GM12874 (cell line): Measurements from ENCODE around the gene ARHGAP24.

Source experiments
- CTCF ChIP-seq: IDR thresholded peaks from 2 replicates; pipeline ENCODE4 v1.5.1; 2011; ENCODE audit warnings: low read depth, mild to moderate bottlenecking, control low read depth, low read length, moderate library complexity; ENCODE audit not compliant: insufficient read depth

Gene ARHGAP24

GRCh38 chr4:85808104-85808503, 333.2 kb downstream of the ARHGAP24 start:
- TF ChIP-seq CTCF: no peak

- no peak for TF ChIP-seq CTCF
Measured at GRCh38 chr4:85808864-85809263, 333.9 kb downstream of the ARHGAP24 start.

GRCh38 chr4:85812776-85813175, 337.8 kb downstream of the ARHGAP24 start:
- no peak for TF ChIP-seq CTCF

- TF ChIP-seq CTCF: no peak
Measured at GRCh38 chr4:85815796-85816459, 341.0 kb downstream of the ARHGAP24 start.

- no peak for TF ChIP-seq CTCF
Measured at GRCh38 chr4:85818700-85819099, 343.8 kb downstream of the ARHGAP24 start.

GRCh38 chr4:85821688-85822455, 346.9 kb downstream of the ARHGAP24 start:
- TF ChIP-seq CTCF: no peak

- TF ChIP-seq CTCF: no peak
Measured at GRCh38 chr4:85823295-85823694, 348.3 kb downstream of the ARHGAP24 start.
